NCI-H2196 treated with DMSO at 0.1 percent for 48 hours (cell line): ENCODE measurements around the gene SRSF8.
"Not testable (repeated sequence)": the region's sequence is repeated elsewhere in the genome, so short reads cannot be mapped to it uniquely, and the experiment has no call there.

Source experiments
- DNase-seq: peaks from one replicate; lab custom pipeline; 2025; ENCODE audit not compliant: unreplicated experiment; lab: John Stamatoyannopoulos, UW

Gene SRSF8

GRCh38 chr11:95066716-95067038, at the start of gene SRSF8:
TSS of gene SRSF8 (plus strand) at chr11:95066919. CDS start at chr11:95067227, 308 bp downstream.
- DNase-seq = peak; percentile 41

GRCh38 chr11:95021468-95021867, 45.3 kb upstream of the SRSF8 start:
- DNase-seq = not testable (repeated sequence)

- DNase-seq = no peak
Observed at GRCh38 chr11:95024958-95025357, 41.8 kb upstream of the SRSF8 start, which contains the start of gene KDM4E. TSS of gene KDM4E (plus strand) at chr11:95025258. CDS start at chr11:95025558, 300 bp downstream.

GRCh38 chr11:95025594-95025993, 41.1 kb upstream of the SRSF8 start:
- DNase-seq = not testable (repeated sequence)

GRCh38 chr11:95028357-95028756, 38.4 kb upstream of the SRSF8 start:
- DNase-seq = no peak

GRCh38 chr11:95033051-95033450, 33.7 kb upstream of the SRSF8 start:
- DNase-seq = no peak

GRCh38 chr11:95035316-95035715, 31.4 kb upstream of the SRSF8 start:
- DNase-seq = peak; percentile 14

- not testable (repeated sequence) for DNase-seq
Observed at GRCh38 chr11:95037356-95038035, 29.2 kb upstream of the SRSF8 start.

- no peak for DNase-seq
Observed at GRCh38 chr11:95042239-95042638, 24.5 kb upstream of the SRSF8 start.

- no peak for DNase-seq
Observed at GRCh38 chr11:95042906-95043305, 23.8 kb upstream of the SRSF8 start.

- DNase-seq = no peak
Observed at GRCh38 chr11:95044010-95044409, 22.7 kb upstream of the SRSF8 start.

GRCh38 chr11:95045812-95046211, 20.9 kb upstream of the SRSF8 start:
- no peak for DNase-seq

- not testable (repeated sequence) for DNase-seq
Observed at GRCh38 chr11:95049122-95049521, 17.6 kb upstream of the SRSF8 start, which contains the start of gene KDM4F. TSS of gene KDM4F (plus strand) at chr11:95049422.

GRCh38 chr11:95050595-95051202, 16.0 kb upstream of the SRSF8 start:
- DNase-seq = no peak

GRCh38 chr11:95054356-95054755, 12.4 kb upstream of the SRSF8 start:
- DNase-seq = no peak

GRCh38 chr11:95055283-95055897, 11.3 kb upstream of the SRSF8 start:
- DNase-seq = no peak

GRCh38 chr11:95057959-95058358, 8.8 kb upstream of the SRSF8 start:
- DNase-seq = no peak

GRCh38 chr11:95058621-95059020, 8.1 kb upstream of the SRSF8 start:
- no peak for DNase-seq

GRCh38 chr11:95059046-95059445, 7.7 kb upstream of the SRSF8 start:
- no peak for DNase-seq

- DNase-seq = no peak
Observed at GRCh38 chr11:95065336-95065735, 1.4 kb upstream of the SRSF8 start.

GRCh38 chr11:95067039-95067840, 521 bp downstream of the SRSF8 start:
- peak; percentile 41 for DNase-seq
